Lung (tissue), 12 donors: ENCODE data around the gene ADA. TPM values are rescaled to one million over a fixed set of nuclear protein-coding genes. Genes with fewer than 3 reads are reported as not detected.

ENCODE experiments used
- ATAC-seq: fragments of 200-7000 bp; cut with Tn5 transposase; one replicate; pipeline ENCODE4 v1.9.1; 2020; ENCODE audit warnings: moderate number of reproducible peaks; ENCODE audit not compliant: insufficient read depth, low FRiP score
- DNase-seq, 3 donors: peaks; one replicate each; pipeline ENCODE4 v3.0.0-alpha.2; 2013 to 2017
- H3K27ac ChIP-seq, 2 donors: one replicate each; pipeline ENCODE4 v1.5.1; 2013; ENCODE audit warnings: mild to moderate bottlenecking in 2 of 2, moderate library complexity in 2 of 2, control low read depth in 1 of 2, inconsistent platforms in 1 of 2, low read depth in 1 of 2, low read length in 1 of 2
- H3K27me3 ChIP-seq, 3 donors: one replicate each; pipeline ENCODE4 v1.5.1; 2013; ENCODE audit warnings: low read length in 2 of 3; ENCODE audit not compliant: control insufficient read depth in 3 of 3, insufficient read depth in 3 of 3
- H3K36me3 ChIP-seq, 4 donors: one replicate each; pipeline ENCODE4 v1.5.1; 2013; ENCODE audit warnings: low read length in 4 of 4, mild to moderate bottlenecking in 1 of 4, moderate library complexity in 1 of 4; ENCODE audit not compliant: control insufficient read depth in 4 of 4, insufficient read depth in 4 of 4
- H3K4me1 ChIP-seq, 5 donors: one replicate each; pipeline ENCODE4 v1.5.1; 2013; ENCODE audit warnings: low read length in 5 of 5, mild to moderate bottlenecking in 2 of 5, moderate library complexity in 1 of 5; ENCODE audit not compliant: control insufficient read depth in 5 of 5, insufficient read depth in 5 of 5
- H3K4me3 ChIP-seq: one replicate; pipeline ENCODE4 v1.5.1; 2013; ENCODE audit warnings: mild to moderate bottlenecking, control low read depth, moderate library complexity
- H3K9ac ChIP-seq, 2 donors: one replicate each; pipeline ENCODE4 v1.5.1; 2013; ENCODE audit warnings: low read length in 2 of 2, control low read depth in 1 of 2; ENCODE audit not compliant: insufficient read depth in 1 of 2
- H3K9me3 ChIP-seq, 4 donors: one replicate each; pipeline ENCODE4 v1.5.1; 2013; ENCODE audit warnings: low read length in 3 of 4, mild to moderate bottlenecking in 1 of 4, moderate library complexity in 1 of 4; ENCODE audit not compliant: control insufficient read depth in 4 of 4, insufficient read depth in 3 of 4
- WGBS, 2 donors: extraction: QIAGEN DNeasy Blood & Tissue Kit; methylation state at CpG; one replicate each; pipeline ENCODE4 v1.1.7; 2013; 5-methylcytosine and 5-hydroxymethylcytosine counted together
- polyA plus RNA-seq, 2 donors: library from polyadenylated mRNA; stranded (reverse); fragments of 200-250 nt; gene quantifications; one replicate each; pipeline ENCODE4 v1.2.1, GENCODE V29; 2013
- total RNA-seq, 2 donors: library from RNA; depleted of rRNA in 1 of 2; stranded (reverse); fragments of >200 nt in 1 of 2; gene quantifications; one replicate each; pipeline ENCODE4 v1.2.1, GENCODE V29; 2014 to 2021
- TF ChIP-seq, protein P1 (sequence below): IDR thresholded peaks from 2 replicates; pipeline ENCODE4 v1.5.1; 2012; ENCODE audit warnings: mild to moderate bottlenecking; ENCODE audit errors: control extremely low read depth, extremely low read depth
- donor health status: control.
- donor health status: control.
- donor health status: Bipolar disorder and iron deficiency.
- donor health status: healthy.
- donor health status: DM: yes; HTN: yes; CAD: no.

The ADA gene
- total and polyA plus RNA-seq, 4 donors = 4.2 to 55.2 (median 8.0) TPM

DNA sequence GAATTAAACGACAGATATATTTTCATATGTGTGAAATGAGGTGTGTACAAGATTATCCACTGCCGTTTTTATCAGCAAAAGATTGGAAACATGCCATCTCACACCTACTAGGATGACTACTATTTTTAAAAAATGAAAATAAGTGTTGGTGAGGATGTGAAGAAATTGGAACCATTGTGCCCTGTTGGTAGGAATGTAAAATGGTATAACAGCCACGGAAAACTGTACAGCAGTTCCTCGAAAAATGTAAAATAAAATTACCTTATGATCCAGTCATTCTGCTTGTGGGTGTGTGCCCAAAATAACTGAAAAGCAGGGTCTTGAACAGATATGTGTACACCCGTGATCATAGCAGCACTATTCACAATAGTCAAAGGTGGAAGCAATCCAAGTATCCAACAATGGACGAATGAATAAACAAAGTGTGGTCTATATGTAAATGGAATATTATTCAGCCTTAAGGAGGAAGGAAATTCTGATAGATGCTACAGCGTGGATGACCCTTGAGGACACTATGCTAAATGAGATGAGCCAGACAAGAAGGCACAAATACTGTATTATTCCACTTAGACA lies 36.6 kb upstream of the ADA start:
- Histone ChIP-seq H3K9me3 (no peaks in the 10 kb centered on the region), H3K27ac (no peak overlapping the region), H3K27me3 (no peaks in the 10 kb centered on the region), H3K4me3 (no peak overlapping the region), H3K4me1 (peaks cover 5 to 26% (median 12%) of the 10 kb centered on the region in 5 donors), H3K36me3 (no peaks in the 10 kb centered on the region), H3K9ac (no peak overlapping the region)
- TF ChIP-seq, protein P1, sequence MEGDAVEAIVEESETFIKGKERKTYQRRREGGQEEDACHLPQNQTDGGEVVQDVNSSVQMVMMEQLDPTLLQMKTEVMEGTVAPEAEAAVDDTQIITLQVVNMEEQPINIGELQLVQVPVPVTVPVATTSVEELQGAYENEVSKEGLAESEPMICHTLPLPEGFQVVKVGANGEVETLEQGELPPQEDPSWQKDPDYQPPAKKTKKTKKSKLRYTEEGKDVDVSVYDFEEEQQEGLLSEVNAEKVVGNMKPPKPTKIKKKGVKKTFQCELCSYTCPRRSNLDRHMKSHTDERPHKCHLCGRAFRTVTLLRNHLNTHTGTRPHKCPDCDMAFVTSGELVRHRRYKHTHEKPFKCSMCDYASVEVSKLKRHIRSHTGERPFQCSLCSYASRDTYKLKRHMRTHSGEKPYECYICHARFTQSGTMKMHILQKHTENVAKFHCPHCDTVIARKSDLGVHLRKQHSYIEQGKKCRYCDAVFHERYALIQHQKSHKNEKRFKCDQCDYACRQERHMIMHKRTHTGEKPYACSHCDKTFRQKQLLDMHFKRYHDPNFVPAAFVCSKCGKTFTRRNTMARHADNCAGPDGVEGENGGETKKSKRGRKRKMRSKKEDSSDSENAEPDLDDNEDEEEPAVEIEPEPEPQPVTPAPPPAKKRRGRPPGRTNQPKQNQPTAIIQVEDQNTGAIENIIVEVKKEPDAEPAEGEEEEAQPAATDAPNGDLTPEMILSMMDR = no peak
- ATAC-seq (no peak), DNase-seq (no peak)
- WGBS, 2 donors = 46 to 72% methylated on average over 7 of the region's 7 CpGs

DNA sequence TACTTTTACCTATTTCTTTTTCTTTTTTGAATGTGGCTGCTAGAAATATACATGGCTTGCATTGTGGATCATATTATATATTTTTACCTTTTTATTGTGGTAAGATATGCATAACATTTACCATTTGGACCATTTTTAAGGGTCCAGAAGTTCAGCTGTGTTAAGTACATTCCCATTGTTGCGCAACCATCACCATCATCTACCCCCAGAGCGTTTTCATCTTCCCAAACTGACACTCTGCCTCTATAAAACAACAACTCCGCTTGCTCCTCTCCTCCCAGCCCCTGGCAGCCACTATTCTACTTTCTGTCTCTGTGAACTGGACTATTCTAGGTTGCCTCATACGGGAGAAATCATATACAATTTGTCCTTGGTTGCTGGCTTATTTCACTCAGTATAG lies 35.4 kb upstream of the ADA start:
- 88 to 92% methylated on average over 4 of the region's 4 CpGs for WGBS, 2 donors
- no peak overlapping the region for H3K9ac ChIP-seq
- TF ChIP-seq, protein P1 = no peak
- DNase-seq = no peak
- ATAC-seq = no peak
- H3K36me3 ChIP-seq = no peaks in the 10 kb centered on the region
- H3K4me1 ChIP-seq = peaks cover 5 to 19% (median 11%) of the 10 kb centered on the region in 5 donors
- H3K27me3 ChIP-seq = peaks cover 0 to 1% (median 0%) of the 10 kb centered on the region in 3 donors
- H3K4me3 ChIP-seq = no peak overlapping the region
- H3K9me3 ChIP-seq = no peaks in the 10 kb centered on the region
- H3K27ac ChIP-seq = no peak overlapping the region

DNA sequence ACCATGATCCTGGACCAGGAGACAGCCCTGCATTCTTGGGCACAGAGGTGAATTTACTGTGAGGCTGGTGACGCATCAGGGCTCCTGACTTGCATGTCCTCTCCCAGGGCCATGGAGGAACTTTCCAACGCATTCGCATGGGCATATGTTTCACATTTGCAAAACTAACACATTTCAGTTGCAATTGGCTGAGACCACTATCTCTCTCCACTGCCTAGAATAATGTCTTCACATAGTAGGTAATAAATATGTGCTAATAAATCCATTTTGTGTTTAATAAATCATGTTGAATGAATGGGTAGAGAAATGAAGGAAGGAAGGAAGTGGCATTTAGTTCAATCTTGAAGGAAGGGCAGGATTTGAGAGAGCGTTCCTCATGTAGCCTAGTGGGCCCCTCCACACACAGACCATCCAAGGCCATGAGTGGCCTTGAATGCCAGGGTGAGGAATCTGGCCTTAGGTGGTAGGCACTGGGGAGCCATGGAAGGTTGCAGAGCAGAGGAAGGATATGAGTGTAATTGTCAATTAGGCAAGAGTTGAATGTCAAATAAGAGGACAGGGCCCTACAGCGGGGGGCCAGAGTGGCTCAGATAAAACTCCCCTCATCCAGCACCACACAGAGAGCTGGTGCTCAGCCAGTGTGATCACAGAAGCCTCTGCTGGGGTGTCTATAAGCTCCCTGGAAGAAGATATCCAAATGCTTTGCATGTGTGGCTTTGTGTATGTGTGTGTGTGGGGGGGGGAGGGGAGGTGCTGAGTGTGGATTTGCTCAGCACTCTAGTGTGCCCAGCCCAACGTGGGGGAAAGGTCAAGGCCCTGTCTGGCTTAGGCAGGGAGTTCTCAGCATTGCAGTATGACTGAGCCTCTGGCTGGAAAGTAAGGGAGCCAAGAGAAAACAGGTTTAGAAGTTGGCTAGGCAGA lies 32.8 kb upstream of the ADA start:
- peaks cover 0 to 3% (median 0%) of the 10 kb centered on the region in 3 donors for H3K27me3 ChIP-seq
- H3K4me3 ChIP-seq = no peak overlapping the region
- 60 to 70% methylated on average over 6 of the region's 6 CpGs for WGBS, 2 donors
- no peaks in the 10 kb centered on the region for H3K9me3 ChIP-seq
- H3K9ac ChIP-seq = no peak overlapping the region
- peaks cover 0 to 5% (median 0%) of the 10 kb centered on the region in 5 donors for H3K4me1 ChIP-seq
- H3K27ac ChIP-seq = no peak overlapping the region
- DNase-seq = no peak
- no peaks in the 10 kb centered on the region for H3K36me3 ChIP-seq
- TF ChIP-seq, protein P1 = no peak
- no peak for ATAC-seq
